HCT116 (cell line): ENCODE measurements around the gene SLC30A7. TPM values are rescaled to one million over a fixed set of nuclear protein-coding genes. Genes with fewer than 3 reads are reported as not detected.

Experiments
- ATAC-seq: fragments of 200-7000 bp; cut with Tn5 transposase; 2 replicates; pipeline ENCODE4 v1.9.1; 2020; ENCODE audit warnings: mild to moderate bottlenecking, moderate library complexity
- BruUV-seq: library from RNA; stranded (reverse); fragments of 400-500 nt; replicated peaks from 2 replicates; lab custom pipeline; 2021; lab: Mats Ljungman, UMichigan
- CTCF ChIA-PET: fragments of 300-600 bp; sonication (Branson Sonifier 250); formaldehyde crosslinking; loops from one replicate; lab custom pipeline; 2021; ENCODE audit warnings: antibody characterized with exemption; lab: Charles Lee
- POLR2A ChIA-PET: fragments of 300-600, 350-600 bp; sonication (Branson Sonifier 250); formaldehyde crosslinking; loops from one replicate; lab custom pipeline; 2021; ENCODE audit warnings: antibody characterized with exemption; lab: Charles Lee
- RAD21 ChIA-PET, 2 experiments: fragments of 300-600 bp; sonication (Branson Sonifier 250); formaldehyde crosslinking; loops; one replicate each; lab custom pipeline; 2023; ENCODE audit warnings: low total read pairs in 2 of 2; ENCODE audit not compliant: uncharacterized antibody in 2 of 2, unreplicated experiment in 2 of 2, low non-redundant PET in 1 of 2; lab: Charles Lee
- DNase-seq: peaks from one replicate; pipeline ENCODE4 v3.0.0-alpha.2; 2010; ENCODE audit warnings: low read depth, low spot score
- H2AFZ ChIP-seq: fragments of 200-600 bp; shearing (Covaris generic), sonication (generic); 2 replicates; pipeline ENCODE4 v1.6.1; 2017; ENCODE audit warnings: low read depth, mixed run types, mixed read lengths, antibody characterized with exemption, low read length; ENCODE audit not compliant: poor library complexity, severe bottlenecking
- H3K27ac ChIP-seq: 2 replicates; pipeline ENCODE4 v1.5.1; 2012; ENCODE audit warnings: low read depth, low read length
- H3K27me3 ChIP-seq: fragments of 200-600 bp; sonication (generic); 2 replicates; pipeline ENCODE4 v1.6.1; 2016; ENCODE audit warnings: mixed run types, low read length, mixed read lengths; ENCODE audit not compliant: insufficient read depth
- H3K36me3 ChIP-seq, 2 experiments: fragments of 200-500 bp in 1 of 2; fragments of 200-600 bp in 1 of 2; sonication (Bioruptor generic) in 1 of 2; sonication (generic) in 1 of 2; 2 replicates each; pipeline versions ENCODE4 v1.5.1 to v1.6.1; 2014 to 2016; ENCODE audit warnings: low read length in 2 of 2, inconsistent platforms in 1 of 2, mixed read lengths in 1 of 2, mixed run types in 1 of 2; ENCODE audit not compliant: insufficient read depth in 2 of 2, control insufficient read depth in 1 of 2
- H3K4me1 ChIP-seq, 2 experiments: fragments of 200-600 bp in 1 of 2; sonication (generic) in 1 of 2; 2 replicates each; pipeline versions ENCODE4 v1.5.1 to v1.6.1; 2012 to 2017; ENCODE audit warnings: low read length in 2 of 2, inconsistent platforms in 1 of 2, mild to moderate bottlenecking in 1 of 2, mixed read lengths in 1 of 2, mixed run types in 1 of 2, moderate library complexity in 1 of 2; ENCODE audit not compliant: insufficient read depth in 2 of 2, control insufficient read depth in 1 of 2
- H3K4me2 ChIP-seq: fragments of 200-600 bp; sonication (generic); 2 replicates; pipeline ENCODE4 v1.6.1; 2017; ENCODE audit warnings: mixed run types, low read length, mixed read lengths
- H3K4me3 ChIP-seq, 2 experiments: fragments of 200-600 bp in 1 of 2; sonication (generic) in 1 of 2; replicated peaks in 1 of 2; 2 replicates each; pipeline ENCODE4 v1.5.1; 2011 to 2016; ENCODE audit warnings: low read length in 2 of 2, control low read depth in 1 of 2, low read depth in 1 of 2, mild to moderate bottlenecking in 1 of 2, mixed read lengths in 1 of 2, mixed run types in 1 of 2
- H3K79me2 ChIP-seq: fragments of 200-600 bp; sonication (generic); 2 replicates; pipeline ENCODE4 v1.6.1; 2017; ENCODE audit warnings: mild to moderate bottlenecking, mixed run types, low read length, moderate library complexity, mixed read lengths; ENCODE audit not compliant: insufficient read depth
- H3K9ac ChIP-seq: fragments of 200-600 bp; sonication (generic); 2 replicates; pipeline ENCODE4 v1.6.1; 2016; ENCODE audit warnings: low read length, mixed read lengths
- H3K9me2 ChIP-seq: fragments of 200-600 bp; sonication (generic), shearing (Covaris generic); 2 replicates; pipeline ENCODE4 v1.6.1; 2017; ENCODE audit warnings: mixed run types, mild to moderate bottlenecking, moderate library complexity; ENCODE audit not compliant: insufficient read depth
- H3K9me3 ChIP-seq, 2 experiments: fragments of 200-500 bp in 1 of 2; fragments of 200-600 bp in 1 of 2; sonication (Bioruptor generic) in 1 of 2; sonication (generic) in 1 of 2; 2 replicates each; pipeline ENCODE4 v1.6.1; 2014 to 2017; ENCODE audit warnings: low read length in 2 of 2, mixed read lengths in 2 of 2, inconsistent platforms in 1 of 2, low read depth in 1 of 2, mild to moderate bottlenecking in 1 of 2, mixed run types in 1 of 2, moderate library complexity in 1 of 2; ENCODE audit not compliant: control insufficient read depth in 1 of 2, insufficient read depth in 1 of 2
- H4K20me1 ChIP-seq: fragments of 200-600 bp; sonication (generic), shearing (Covaris generic); 2 replicates; pipeline ENCODE4 v1.6.1; 2017; ENCODE audit warnings: mixed run types, mild to moderate bottlenecking, moderate library complexity; ENCODE audit not compliant: insufficient read depth
- ATF3 ChIP-seq: IDR thresholded peaks from 2 replicates; pipeline ENCODE4 v1.6.1; 2012
- CBX3 ChIP-seq: IDR thresholded peaks from 2 replicates; pipeline ENCODE4 v1.6.1; 2012; ENCODE audit warnings: low read depth
- CTCF ChIP-seq, 3 experiments: fragments of 200-600 bp in 1 of 3; sonication (generic) in 1 of 3; IDR thresholded peaks in 2 of 3; conservative IDR thresholded peaks in 1 of 3; 2 replicates each; pipeline ENCODE4 v1.5.1; 2012 to 2017; ENCODE audit warnings: low read depth in 2 of 3, low read length in 2 of 3, antibody characterized with exemption in 1 of 3, borderline replicate concordance in 1 of 3, control low read depth in 1 of 3, mild to moderate bottlenecking in 1 of 3, mixed read lengths in 1 of 3, mixed run types in 1 of 3, moderate library complexity in 1 of 3; ENCODE audit not compliant: insufficient read depth in 1 of 3
- EGR1 ChIP-seq: IDR thresholded peaks from 2 replicates; pipeline ENCODE4 v1.6.1; 2012; ENCODE audit warnings: low read depth
- EZH2 ChIP-seq: fragments of 200-600 bp; sonication (generic); IDR thresholded peaks from 2 replicates; pipeline ENCODE4 v1.6.1; 2017; ENCODE audit warnings: antibody characterized with exemption, mixed run types
- EZH2phosphoT487 ChIP-seq: fragments of 200-600 bp; IDR thresholded peaks from 2 replicates; pipeline ENCODE4 v1.6.1; 2018; ENCODE audit warnings: antibody characterized with exemption, borderline replicate concordance
- FOSL1 ChIP-seq: IDR thresholded peaks from 2 replicates; pipeline ENCODE4 v1.6.1; 2012; ENCODE audit warnings: low read depth
- JUND ChIP-seq: IDR thresholded peaks from 2 replicates; pipeline ENCODE4 v1.6.1; 2012
- POLR2A ChIP-seq: IDR thresholded peaks from 2 replicates; pipeline ENCODE4 v1.7.0; 2011; ENCODE audit warnings: borderline replicate concordance; ENCODE audit not compliant: insufficient read depth, insufficient read length; ENCODE audit errors: extremely low read depth
- POLR2AphosphoS5 ChIP-seq: IDR thresholded peaks from 2 replicates; pipeline ENCODE4 v1.6.1; 2011; ENCODE audit warnings: mild to moderate bottlenecking, low read depth, low read length, moderate library complexity
- RAD21 ChIP-seq: IDR thresholded peaks from 2 replicates; pipeline ENCODE4 v1.6.1; 2012; ENCODE audit warnings: low read depth, mild to moderate bottlenecking
- REST ChIP-seq: IDR thresholded peaks from 2 replicates; pipeline ENCODE4 v1.6.1; 2012; ENCODE audit warnings: low read depth
- SP1 ChIP-seq: IDR thresholded peaks from 2 replicates; pipeline ENCODE4 v1.6.1; 2012; ENCODE audit warnings: low read depth
- SRF ChIP-seq: IDR thresholded peaks from 2 replicates; pipeline ENCODE4 v1.6.1; 2012; ENCODE audit warnings: low read depth
- TCF7L2 ChIP-seq: IDR thresholded peaks from 2 replicates; pipeline ENCODE4 v1.7.0; 2011; ENCODE audit warnings: borderline replicate concordance, inconsistent platforms; ENCODE audit not compliant: insufficient read depth, insufficient read length; ENCODE audit errors: extremely low read depth
- YY1 ChIP-seq: IDR thresholded peaks from 2 replicates; pipeline ENCODE4 v1.6.1; 2011; ENCODE audit warnings: low read length, low read depth, moderate library complexity, mild to moderate bottlenecking; ENCODE audit not compliant: insufficient replicate concordance; ENCODE audit errors: extremely low read depth
- intact Hi-C: fragments of 100-400 bp; cut with micrococcal nuclease; formaldehyde crosslinking; loops from 2 replicates; pipeline ENCODE4 v1.10.0; 2022
- total RNA-seq: library from RNA; stranded (reverse); gene quantifications from one replicate; pipeline ENCODE4 v1.2.1, GENCODE V29; 2021; ENCODE audit not compliant: unreplicated experiment

The SLC30A7 gene
- total RNA-seq, 1 experiment from 2014 or later = 23.3 TPM

GRCh38 chr1:100971021-100971420 lies 75.1 kb downstream of the SLC30A7 start:
- no peaks in the 10 kb centered on the region for H3K79me2 ChIP-seq
- H3K4me2 ChIP-seq = no peak overlapping the region
- H3K4me3 ChIP-seq = no peak overlapping the region
- ATAC-seq (no peak), DNase-seq (no peak)
- RAD21 ChIA-PET = no interaction called here
- H3K27ac ChIP-seq = no peak overlapping the region
- intact Hi-C loops = no loop called here
- no peak overlapping the region for H2AFZ ChIP-seq
- no TSS peak for BruUV-seq
- H3K9ac ChIP-seq = no peak overlapping the region
- no peaks in the 10 kb centered on the region for H3K27me3 ChIP-seq
- H3K36me3 ChIP-seq = peaks cover 0 to 3% of the 10 kb centered on the region in 2 experiments; a peak in 1 of 4 replicates
- peaks cover 4% of the 10 kb centered on the region for H4K20me1 ChIP-seq
- H3K9me2 ChIP-seq = no peaks in the 10 kb centered on the region
- H3K4me1 ChIP-seq = no peaks in the 10 kb centered on the region
- no peaks in the 10 kb centered on the region for H3K9me3 ChIP-seq
- CTCF ChIA-PET = no interaction called here
- no peak for TF ChIP-seq POLR2A
- no peak for TF ChIP-seq SP1
- TF ChIP-seq ATF3 = no peak
- TF ChIP-seq REST = no peak
- no peak for TF ChIP-seq SRF
- TF ChIP-seq TCF7L2 = no peak
- no peak for TF ChIP-seq POLR2AphosphoS5
- no peak for TF ChIP-seq EZH2phosphoT487
- TF ChIP-seq EGR1 = no peak
- no peak for TF ChIP-seq CTCF (IDR thresholded peaks at IDR 0.05 in 2 of 3, conservative IDR thresholded peaks at IDR 0.05 in 1 of 3; ENCODE audit: borderline replicate concordance in 1 of 3, insufficient read depth in 1 of 3, low read depth in 2 of 3, low read length in 2 of 3)
- TF ChIP-seq YY1 = no peak
- no peak for TF ChIP-seq EZH2
- no peak for TF ChIP-seq RAD21
- no peak for TF ChIP-seq CBX3
- no peak for TF ChIP-seq JUND
- no peak for TF ChIP-seq FOSL1
- POLR2A ChIA-PET = no interaction called here
